ENCODE data around the gene BLOC1S1. TPM values are rescaled to one million over a fixed set of nuclear protein-coding genes. Genes with fewer than 3 reads are reported as not detected.
A peak's percentile ranks its signal among the peaks of the same experiment; 100 is the strongest.

Gene BLOC1S1
- total RNA-seq, 1 donor, result 59.4 TPM

GRCh38 chr12:55743406-55744339, 27.8 kb downstream of the BLOC1S1 start:
- Histone ChIP-seq H3K4me3 (ENCODE audit: insufficient read depth, low read length) (peak overlapping the region; percentile 82), H3K36me3 (ENCODE audit: insufficient read depth, low read length) (no peaks in the 10 kb centered on the region), H3K79me2 (ENCODE audit: insufficient read depth, low read length) (no peaks in the 10 kb centered on the region), H4K20me1 (ENCODE audit: insufficient read depth, low read length) (peaks cover 6% of the 10 kb centered on the region), H3K27me3 (ENCODE audit: insufficient read depth, low read length) (no peaks in the 10 kb centered on the region), H3K27ac (ENCODE audit: low read depth, low read length) (no peak overlapping the region), H3K4me1 (ENCODE audit: insufficient read depth, low read length) (peaks cover 18% of the 10 kb centered on the region), H2AFZ (ENCODE audit: low read length) (peak overlapping the region; percentile 71), H3K9me3 (ENCODE audit: low read depth, low read length) (no peaks in the 10 kb centered on the region), H3K4me2 (ENCODE audit: insufficient read depth, low read length) (peak overlapping the region; percentile 93)
- DNase-seq (ENCODE audit: insufficient read length, low spot score, missing footprints), result peak; percentile 94
- TF ChIP-seq, protein P1, sequence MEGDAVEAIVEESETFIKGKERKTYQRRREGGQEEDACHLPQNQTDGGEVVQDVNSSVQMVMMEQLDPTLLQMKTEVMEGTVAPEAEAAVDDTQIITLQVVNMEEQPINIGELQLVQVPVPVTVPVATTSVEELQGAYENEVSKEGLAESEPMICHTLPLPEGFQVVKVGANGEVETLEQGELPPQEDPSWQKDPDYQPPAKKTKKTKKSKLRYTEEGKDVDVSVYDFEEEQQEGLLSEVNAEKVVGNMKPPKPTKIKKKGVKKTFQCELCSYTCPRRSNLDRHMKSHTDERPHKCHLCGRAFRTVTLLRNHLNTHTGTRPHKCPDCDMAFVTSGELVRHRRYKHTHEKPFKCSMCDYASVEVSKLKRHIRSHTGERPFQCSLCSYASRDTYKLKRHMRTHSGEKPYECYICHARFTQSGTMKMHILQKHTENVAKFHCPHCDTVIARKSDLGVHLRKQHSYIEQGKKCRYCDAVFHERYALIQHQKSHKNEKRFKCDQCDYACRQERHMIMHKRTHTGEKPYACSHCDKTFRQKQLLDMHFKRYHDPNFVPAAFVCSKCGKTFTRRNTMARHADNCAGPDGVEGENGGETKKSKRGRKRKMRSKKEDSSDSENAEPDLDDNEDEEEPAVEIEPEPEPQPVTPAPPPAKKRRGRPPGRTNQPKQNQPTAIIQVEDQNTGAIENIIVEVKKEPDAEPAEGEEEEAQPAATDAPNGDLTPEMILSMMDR (IDR thresholded peaks at IDR 0.05; ENCODE audit: extremely low read depth, low read depth, low read length), result no peak

- Histone ChIP-seq H2AFZ (ENCODE audit: low read length) (peak overlapping the region; percentile 58), H3K27me3 (ENCODE audit: insufficient read depth, low read length) (no peaks in the 10 kb centered on the region), H3K4me3 (ENCODE audit: insufficient read depth, low read length) (peak overlapping the region; percentile 82), H3K4me2 (ENCODE audit: insufficient read depth, low read length) (peak overlapping the region; percentile 93), H3K27ac (ENCODE audit: low read depth, low read length) (no peak overlapping the region), H3K4me1 (ENCODE audit: insufficient read depth, low read length) (peaks cover 18% of the 10 kb centered on the region), H3K36me3 (ENCODE audit: insufficient read depth, low read length) (peaks cover 3% of the 10 kb centered on the region), H3K79me2 (ENCODE audit: insufficient read depth, low read length) (no peaks in the 10 kb centered on the region), H4K20me1 (ENCODE audit: insufficient read depth, low read length) (peaks cover 6% of the 10 kb centered on the region), H3K9me3 (ENCODE audit: low read depth, low read length) (no peaks in the 10 kb centered on the region)
- no peak for DNase-seq (ENCODE audit: insufficient read length, low spot score, missing footprints)
- TF ChIP-seq, protein P1 (IDR thresholded peaks at IDR 0.05; ENCODE audit: extremely low read depth, low read depth, low read length), result no peak
These were observed 28.6 kb downstream of the BLOC1S1 start for GRCh38 chr12:55744340-55745030.

DNA sequence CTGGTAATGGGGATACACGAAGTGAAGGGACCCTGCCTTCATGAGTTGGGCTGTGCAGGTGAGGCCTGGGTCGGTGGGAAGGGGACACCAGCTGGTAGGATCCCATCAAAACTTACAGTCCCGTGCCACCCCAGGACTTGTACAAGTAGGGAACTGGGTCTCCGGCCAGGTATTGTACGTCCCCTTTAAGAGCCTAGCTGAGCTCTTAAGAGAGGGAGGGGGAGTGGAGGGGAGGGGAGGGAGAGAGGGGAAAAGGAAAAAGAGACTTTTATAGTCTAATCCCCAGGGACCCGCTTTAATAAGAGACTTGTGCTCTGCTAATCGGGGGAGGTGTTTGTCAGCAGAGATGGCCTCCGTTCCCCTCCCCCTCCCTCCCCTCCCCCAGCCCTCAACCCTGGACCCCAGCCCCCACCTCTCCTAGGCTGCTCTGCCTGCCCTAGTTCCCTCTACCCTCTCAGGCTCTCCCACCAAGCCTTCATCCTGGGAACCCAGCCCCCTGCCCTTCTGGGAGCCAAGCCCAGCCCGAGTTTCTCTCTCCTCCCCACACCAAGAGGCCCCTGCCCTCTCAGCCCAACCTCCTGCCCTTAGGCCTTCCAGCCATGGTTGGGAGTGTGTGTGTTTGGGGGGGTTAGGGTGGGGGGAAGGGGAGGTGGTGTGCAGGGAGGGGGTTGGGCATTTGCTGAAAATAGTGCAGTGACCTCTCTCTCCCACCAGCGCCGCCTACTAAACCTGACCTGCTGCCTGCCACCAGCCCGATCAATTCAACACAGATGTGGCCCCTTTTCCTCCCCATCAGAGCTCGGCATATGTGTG, 29.7 kb downstream of the BLOC1S1 start:
- DNase-seq (ENCODE audit: insufficient read length, low spot score, missing footprints), result peak; percentile 84

More for the DNA sequence above, 29.7 kb downstream of the BLOC1S1 start:
- Histone ChIP-seq H3K79me2 (ENCODE audit: insufficient read depth, low read length) (no peaks in the 10 kb centered on the region), H3K4me1 (ENCODE audit: insufficient read depth, low read length) (peaks cover 18% of the 10 kb centered on the region), H3K27me3 (ENCODE audit: insufficient read depth, low read length) (no peaks in the 10 kb centered on the region), H3K4me2 (ENCODE audit: insufficient read depth, low read length) (peak overlapping the region; percentile 48), H2AFZ (ENCODE audit: low read length) (no peak overlapping the region), H4K20me1 (ENCODE audit: insufficient read depth, low read length) (peaks cover 9% of the 10 kb centered on the region), H3K4me3 (ENCODE audit: insufficient read depth, low read length) (no peak overlapping the region), H3K36me3 (ENCODE audit: insufficient read depth, low read length) (peaks cover 4% of the 10 kb centered on the region), H3K9me3 (ENCODE audit: low read depth, low read length) (no peaks in the 10 kb centered on the region), H3K27ac (ENCODE audit: low read depth, low read length) (no peak overlapping the region)
- TF ChIP-seq, protein P1 (IDR thresholded peaks at IDR 0.05; ENCODE audit: extremely low read depth, low read depth, low read length), result no peak

Measured in osteoblast (primary cell).